K562 (cell line): ENCODE data around the gene SLAMF9. TPM values are rescaled to one million over a fixed set of nuclear protein-coding genes. Genes with fewer than 3 reads are reported as not detected.

Experiments used
- ATAC-seq: fragments of 200-7000 bp; cut with Tn5 transposase; 3 replicates; pipeline ENCODE4 v1.9.1; 2020; ENCODE audit warnings: moderate library complexity
- BruUV-seq: library from RNA; stranded (reverse); fragments of 400-500 nt; replicated peaks from 2 replicates; lab custom pipeline; 2021; lab: Mats Ljungman, UMichigan
- CTCF ChIA-PET: fragments of 300-600 bp; formaldehyde crosslinking; extraction: SDS; loops from one replicate; lab custom pipeline; 2021; ENCODE audit warnings: low intra/inter-chr PET ratio; lab: Yijun Ruan, JAX
- POLR2A ChIA-PET: fragments of 300-600, 350-650 bp; sonication (Branson Sonifier 250); formaldehyde crosslinking; extraction: SDS; loops from one replicate; lab custom pipeline; 2021; ENCODE audit warnings: antibody characterized with exemption, inconsistent platforms; lab: Yijun Ruan, JAX
- DNase-seq, 4 experiments: peaks; one replicate each; pipeline versions ENCODE4 v3.0.0 to v3.0.0-alpha.2; 2011 to 2018; ENCODE audit warnings: low spot score in 3 of 4, mixed read lengths in 3 of 4; ENCODE audit errors: extremely low read depth in 1 of 4
- FAIRE-seq: peaks from 2 replicates; lab custom pipeline; 2011; peaks lifted over from hg19 to GRCh38; lab: Jason Lieb, UNC
- H2AFZ ChIP-seq: 2 replicates; pipeline ENCODE4 v1.6.0; 2011; ENCODE audit warnings: low read depth, low read length, control low read depth, inconsistent platforms
- H3K27ac ChIP-seq: fragments of 200-600 bp; 3 replicates; pipeline ENCODE4 v1.8.0; 2011; ENCODE audit warnings: low read depth, mild to moderate bottlenecking, control low read depth, inconsistent platforms, low read length, moderate library complexity, mixed read lengths; ENCODE audit errors: extremely low read depth
- H3K27me3 ChIP-seq, 2 experiments: fragments of 300-600 bp in 1 of 2; 2 replicates in 1 of 2; 3 replicates in 1 of 2; pipeline versions ENCODE4 v1.6.0 to v1.8.0; 2011; ENCODE audit warnings: inconsistent platforms in 2 of 2, low read length in 2 of 2, mild to moderate bottlenecking in 1 of 2, mixed read lengths in 1 of 2, moderate library complexity in 1 of 2; ENCODE audit not compliant: control insufficient read depth in 2 of 2, insufficient read depth in 2 of 2
- H3K36me3 ChIP-seq: fragments of 300-600 bp; 3 replicates; pipeline ENCODE4 v1.8.0; 2011; ENCODE audit warnings: mild to moderate bottlenecking, low read length, inconsistent platforms; ENCODE audit not compliant: control insufficient read depth, insufficient read depth
- H3K4me1 ChIP-seq, 2 experiments: fragments of 200-600 bp in 1 of 2; replicated peaks in 1 of 2; 2 replicates in 1 of 2; 3 replicates in 1 of 2; pipeline versions ENCODE4 v1.5.1 to v1.8.0; 2011; ENCODE audit warnings: inconsistent platforms in 2 of 2, low read length in 2 of 2, mild to moderate bottlenecking in 1 of 2, mixed read lengths in 1 of 2, moderate library complexity in 1 of 2; ENCODE audit not compliant: control insufficient read depth in 2 of 2, insufficient read depth in 2 of 2
- H3K4me2 ChIP-seq: 2 replicates; pipeline ENCODE4 v1.6.1; 2011; ENCODE audit warnings: low read length, control low read depth, inconsistent platforms, mixed read lengths; ENCODE audit not compliant: insufficient read depth
- H3K4me3 ChIP-seq: fragments of 200-600 bp; sonication (generic), shearing (Covaris generic); 2 replicates; pipeline ENCODE4 v1.5.1; 2016; ENCODE audit warnings: control low read depth, inconsistent platforms
- H3K79me2 ChIP-seq: fragments of 200-600 bp; 3 replicates; pipeline ENCODE4 v1.8.0; 2011; ENCODE audit warnings: low read length, inconsistent platforms; ENCODE audit not compliant: control insufficient read depth, insufficient read depth
- H3K9ac ChIP-seq, 2 experiments: 2 replicates each; pipeline versions ENCODE4 v1.6.0 to v1.6.1; 2011; ENCODE audit warnings: low read depth in 2 of 2, low read length in 2 of 2, control low read depth in 1 of 2, inconsistent platforms in 1 of 2, mild to moderate bottlenecking in 1 of 2, mixed read lengths in 1 of 2; ENCODE audit not compliant: insufficient read depth in 1 of 2
- H3K9me1 ChIP-seq: one replicate; pipeline ENCODE4 v1.6.0; 2011; ENCODE audit warnings: inconsistent platforms, mild to moderate bottlenecking, low read length, moderate library complexity; ENCODE audit not compliant: control insufficient read depth, insufficient read depth
- H3K9me3 ChIP-seq: replicated peaks from 2 replicates; pipeline ENCODE4 v1.5.1; 2011; ENCODE audit warnings: low read depth, low read length, inconsistent platforms; ENCODE audit not compliant: control insufficient read depth, insufficient read depth
- H4K20me1 ChIP-seq: replicated peaks from 2 replicates; pipeline ENCODE4 v1.6.1; 2011; ENCODE audit warnings: low read length, inconsistent platforms, mixed read lengths; ENCODE audit not compliant: control insufficient read depth, insufficient read depth
- SP2 ChIP-seq: IDR thresholded peaks from 2 replicates; pipeline ENCODE4 v1.6.1; 2011; ENCODE audit warnings: mild to moderate bottlenecking, low read depth, low read length, moderate library complexity; ENCODE audit not compliant: poor library complexity, severe bottlenecking; ENCODE audit errors: extremely low read depth
- ZBTB26 ChIP-seq: fragments of 450-650 bp; formaldehyde crosslinking; IDR thresholded peaks from 2 replicates; pipeline ENCODE4 v1.4.0; 2022; ENCODE audit warnings: missing genetic modification characterization
- ZNF584 ChIP-seq: fragments of 200-800 bp; sonication (Bioruptor generic); IDR thresholded peaks from 2 replicates; pipeline ENCODE4 v1.6.1; 2016; ENCODE audit warnings: low read depth, mild to moderate bottlenecking, missing genetic modification characterization, missing compliant biosample characterization
- WGBS: fragments of 100-300 bp; shearing (Covaris generic); methylation state at CpG from one replicate; pipeline ENCODE4 v1.1.6; 2016; ENCODE audit warnings: low coverage, mixed read lengths; ENCODE audit not compliant: insufficient coverage; ENCODE audit errors: missing lambda C conversion rate; 5-methylcytosine and 5-hydroxymethylcytosine counted together
- in situ Hi-C: fragments of 300-500 bp; cut with MboI; formaldehyde crosslinking; loops from 4 replicates; pipeline ENCODE4 v1.15.0; 2018; ENCODE audit warnings: inconsistent platforms, mixed read lengths
- intact Hi-C: fragments of 100-400 bp; cut with micrococcal nuclease; formaldehyde crosslinking; loops from 2 replicates; pipeline ENCODE4 v1.14.2; 2022
- polyA plus RNA-seq, 8 experiments: library from polyadenylated mRNA; depleted of rRNA in 4 of 8; stranded (reverse) in 5 of 8; unstranded in 3 of 8; fragments of >200 nt; fragmentation: Nextera tagmentation in 2 of 8; fragmentation: Illumina TruSeq in 1 of 8; extraction: Ambion mirVana in 2 of 8; extraction: Trizol in 1 of 8; gene quantifications; 2 replicates each; pipeline versions ENCODE4 v1.2.1 to v1.2.3, GENCODE V29; 2011 to 2014; ENCODE audit warnings: inconsistent platforms in 1 of 8, missing spikeins in 1 of 8
- total RNA-seq, 7 experiments: library from RNA; depleted of rRNA in 6 of 7; stranded (reverse); fragments of >200 nt in 6 of 7; fragmentation: Illumina TruSeq in 2 of 7; extraction: Trizol in 2 of 7; gene quantifications; 2 replicates each; pipeline versions ENCODE4 v1.2.1 to v1.2.3, GENCODE V29; 2011 to 2021; ENCODE audit warnings: low replicate concordance in 1 of 7

Gene SLAMF9
- total and polyA plus RNA-seq, 9 of the 15 experiments (the other 6 are each of a cell fraction or from before 2014, with no cell fraction given): 0.13 to 0.21 TPM; not detected in 7

- TF ChIP-seq SP2 (no peak), ZNF584 (CRISPR knock-in tag) (no peak), ZBTB26 (no peak)
- ChIA-PET POLR2A (interaction anchor here (0.5 to 0.6 kb wide), 2 partner anchors 275 to 633 kb away, joined by 3 to 5 read pairs; no protein-coding TSS in a partner anchor), CTCF (interaction anchor here (0.6 kb wide), 1 partner anchor 24 kb away, joined by 3 read pairs; no protein-coding TSS in a partner anchor)
- ATAC-seq (no peak), FAIRE-seq (no peak), DNase-seq (no peak)
- no peak overlapping the region for H2AFZ ChIP-seq
- WGBS: 1% methylated on average over 6 of the region's 6 CpGs
- no peak overlapping the region for H3K27ac ChIP-seq
- in situ Hi-C loops: loop anchor here (25.0 kb wide), 1 partner anchor 795 kb away; no protein-coding TSS in a partner anchor
- no peaks in the 10 kb centered on the region for H3K9me1 ChIP-seq
- H3K4me3 ChIP-seq: no peak overlapping the region
- H3K9me3 ChIP-seq: no peaks in the 10 kb centered on the region
- intact Hi-C loops: no loop called here
- no peaks in the 10 kb centered on the region for H3K36me3 ChIP-seq
- H3K9ac ChIP-seq: no peak overlapping the region
- no peaks in the 10 kb centered on the region for H3K4me1 ChIP-seq
- peaks cover 23 to 42% of the 10 kb centered on the region in 2 experiments; a peak in 4 of 5 replicates for H3K27me3 ChIP-seq
- BruUV-seq: no TSS peak
- no peaks in the 10 kb centered on the region for H4K20me1 ChIP-seq
- H3K79me2 ChIP-seq: no peaks in the 10 kb centered on the region
- no peak overlapping the region for H3K4me2 ChIP-seq
These were observed 28.2 kb upstream of the SLAMF9 start for GRCh38 chr1:159982280-159982679.
